SKM-1 treated with dmso at 0.1 percent for 144 hours (cell line): ENCODE data around the gene TNRC18.

Source experiments
- DNase-seq: peaks from one replicate; lab custom pipeline; 2025; ENCODE audit not compliant: unreplicated experiment; lab: John Stamatoyannopoulos, UW

TNRC18 gene

DNA sequence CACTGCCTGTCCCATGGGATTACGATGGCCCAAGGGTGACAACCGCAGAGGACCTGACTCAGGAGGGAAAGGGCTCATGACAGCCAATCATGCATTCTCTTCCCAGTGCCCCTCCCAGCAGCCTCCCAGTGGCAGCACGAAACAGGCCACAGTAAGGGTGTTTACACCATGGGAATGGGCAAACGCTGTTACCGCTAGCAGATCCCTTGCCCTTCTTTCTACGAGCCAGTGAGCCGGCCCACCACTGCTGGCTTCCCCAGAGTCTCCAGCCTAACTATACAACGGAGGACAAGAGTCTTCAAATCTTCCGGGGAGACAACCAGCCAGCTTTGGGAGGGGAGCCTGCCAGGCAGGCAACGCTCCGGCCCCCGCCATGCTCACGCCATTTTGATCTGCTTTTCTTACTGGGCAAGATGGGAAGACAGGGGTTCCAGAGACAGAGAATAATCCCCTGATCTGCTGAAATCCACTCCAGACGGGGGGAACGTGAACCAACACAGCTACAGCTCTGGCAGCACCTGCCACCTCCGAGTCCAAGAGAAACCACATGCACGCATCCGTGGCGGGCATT is 71.1 kb downstream of the TNRC18 start:
- DNase-seq: no peak

GRCh38 chr7:5351507-5352265 is 71.9 kb downstream of the TNRC18 start:
- no peak for DNase-seq

DNA sequence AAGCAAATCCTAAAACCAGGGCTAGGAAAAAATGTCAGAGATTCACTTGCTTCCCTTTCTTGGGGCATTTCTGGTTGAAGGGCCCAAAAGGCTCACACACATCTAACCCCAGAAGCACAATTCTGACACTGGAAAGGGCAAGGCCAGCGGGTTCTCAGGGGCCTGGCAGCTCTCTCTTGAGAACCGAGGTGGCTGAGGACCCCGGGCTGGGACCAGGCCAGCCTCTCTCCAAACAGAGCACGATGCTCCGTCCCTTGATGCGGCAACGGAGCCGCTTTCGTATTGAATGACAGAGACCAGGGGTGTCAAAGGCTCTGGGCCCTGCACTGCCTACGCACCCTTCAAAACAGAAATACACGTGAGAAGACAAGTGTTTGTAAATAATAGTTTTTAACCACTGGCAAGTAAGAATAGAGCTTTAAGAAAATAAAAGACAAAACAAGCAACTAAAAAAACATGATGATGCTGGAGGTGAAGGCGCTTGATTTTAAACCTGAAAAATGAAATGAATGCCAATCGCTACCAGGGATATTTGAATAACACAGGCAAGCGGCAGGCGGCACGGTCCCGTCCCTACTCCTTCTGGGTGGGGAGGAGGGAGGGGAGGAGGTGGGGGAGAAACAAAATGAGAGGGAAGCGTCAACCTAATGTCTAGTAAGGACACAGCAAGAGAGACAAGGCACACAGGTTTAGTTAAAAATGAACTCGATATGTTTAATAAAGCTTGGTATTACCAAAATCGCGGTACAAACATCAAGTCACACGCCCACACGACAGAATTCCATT is 72.8 kb downstream of the TNRC18 start:
- DNase-seq: no peak

- DNase-seq: no peak
Measured at GRCh38 chr7:5350174-5350463, 73.5 kb downstream of the TNRC18 start.

GRCh38 chr7:5349437-5350173 is 74.0 kb downstream of the TNRC18 start:
- DNase-seq: no peak

- no peak for DNase-seq
Measured at GRCh38 chr7:5349005-5349380, 74.6 kb downstream of the TNRC18 start.

DNA sequence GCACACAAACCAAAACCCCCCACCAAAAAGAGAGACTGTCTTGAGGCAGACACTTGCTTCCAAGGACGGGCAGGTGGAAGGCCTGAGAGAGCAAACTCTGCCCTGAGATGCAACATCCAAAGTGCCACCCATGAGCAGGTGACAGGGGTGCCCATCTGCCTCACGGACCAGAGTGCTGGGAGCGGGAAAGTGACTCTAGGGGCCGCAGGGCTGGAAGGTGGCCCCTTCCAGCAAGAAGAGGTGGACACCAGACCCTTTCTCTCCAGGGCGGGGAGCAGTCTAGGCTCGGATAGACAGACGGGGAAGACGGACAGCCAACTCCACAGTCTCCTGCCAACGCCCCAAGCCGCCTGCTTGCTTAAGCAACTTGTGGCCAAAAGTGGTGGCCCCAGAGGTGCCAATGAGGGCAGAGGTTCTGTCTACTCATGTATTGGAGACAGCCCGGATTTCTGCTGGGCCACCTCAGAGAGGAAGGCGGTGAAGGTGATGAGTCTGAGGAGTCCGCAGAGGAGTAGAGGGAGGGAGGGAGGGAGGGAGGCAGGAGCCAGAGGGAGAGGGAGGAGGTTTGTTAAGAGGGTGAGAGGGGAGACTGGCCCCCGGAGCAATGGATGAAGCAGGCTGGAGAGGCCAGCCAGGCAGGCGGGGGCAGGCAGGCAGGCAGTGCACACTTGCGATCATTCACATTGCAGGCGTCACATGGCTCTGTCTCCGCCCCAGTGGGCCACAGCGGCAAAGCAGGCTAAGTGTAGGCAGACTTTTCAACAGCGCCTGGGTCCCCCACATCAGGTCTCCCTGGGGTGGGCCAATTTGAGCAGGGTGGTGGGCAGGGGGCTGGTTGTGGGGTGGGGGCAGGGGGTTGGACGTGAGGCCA is 75.3 kb downstream of the TNRC18 start:
- DNase-seq: no peak

DNA sequence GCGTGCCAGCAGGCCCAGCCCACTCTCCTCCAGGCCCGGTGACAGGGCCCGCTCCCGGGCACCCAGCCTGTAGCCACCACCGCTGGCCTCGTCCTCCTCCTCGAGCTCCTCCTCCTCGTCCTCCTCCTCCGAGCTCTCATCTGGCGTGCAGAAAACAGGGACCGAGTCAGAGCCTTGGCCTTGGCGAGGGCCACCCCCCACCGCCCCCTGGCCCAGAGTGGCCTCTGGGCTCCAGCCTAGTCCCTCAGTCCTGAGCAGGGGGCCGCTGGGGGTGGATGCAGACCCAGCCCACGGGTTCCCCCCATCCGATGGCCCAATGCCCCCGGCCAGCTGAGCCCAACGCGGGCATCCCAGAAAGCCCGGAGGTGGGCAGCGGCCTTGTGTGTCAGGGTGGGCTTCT is 78.0 kb downstream of the TNRC18 start:
- DNase-seq: no peak

DNA sequence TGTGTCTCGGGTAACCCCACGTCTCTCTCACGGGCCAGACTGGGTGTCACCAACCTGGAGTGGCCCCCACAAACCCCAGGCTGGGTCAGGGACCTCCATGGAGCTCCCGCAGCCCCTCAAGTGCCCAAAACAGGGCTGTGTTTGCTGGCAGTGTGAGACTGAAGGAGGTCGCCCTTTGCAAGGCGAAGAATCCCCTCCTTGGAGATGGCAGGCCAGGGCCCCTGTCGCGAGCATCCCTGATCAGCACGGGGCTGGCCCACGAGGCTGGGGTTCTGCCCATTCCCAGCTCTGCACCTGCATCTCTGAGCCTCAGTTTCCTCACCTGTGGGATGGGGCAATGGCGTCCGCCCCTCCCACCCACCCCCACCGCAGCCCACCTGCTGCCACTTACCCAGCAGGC is 78.5 kb downstream of the TNRC18 start:
- no peak for DNase-seq

DNA sequence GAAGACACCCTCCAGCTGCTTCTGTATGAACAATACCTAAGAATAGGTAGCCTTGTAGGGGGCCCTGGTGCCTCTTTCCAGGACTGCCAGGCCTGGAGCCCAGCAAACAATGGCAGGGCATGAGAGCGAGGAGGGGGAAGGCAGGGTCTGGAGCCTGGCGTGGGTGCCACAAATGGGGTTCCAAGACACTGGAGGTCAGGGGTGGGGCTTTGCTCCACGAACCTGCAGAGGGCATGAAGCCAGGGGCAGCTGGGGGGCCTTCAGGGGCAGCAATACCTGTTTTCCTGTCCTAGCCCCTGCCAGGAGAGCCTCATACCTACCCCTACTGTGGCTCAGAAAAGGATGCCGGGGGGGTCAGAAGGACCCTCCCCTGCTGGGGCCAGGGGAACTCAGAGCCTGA is 79.3 kb downstream of the TNRC18 start:
- no peak for DNase-seq

GRCh38 chr7:5343884-5344283 is 79.8 kb downstream of the TNRC18 start:
- DNase-seq: no peak

GRCh38 chr7:5342631-5343030 is 81.0 kb downstream of the TNRC18 start:
- DNase-seq: no peak

DNA sequence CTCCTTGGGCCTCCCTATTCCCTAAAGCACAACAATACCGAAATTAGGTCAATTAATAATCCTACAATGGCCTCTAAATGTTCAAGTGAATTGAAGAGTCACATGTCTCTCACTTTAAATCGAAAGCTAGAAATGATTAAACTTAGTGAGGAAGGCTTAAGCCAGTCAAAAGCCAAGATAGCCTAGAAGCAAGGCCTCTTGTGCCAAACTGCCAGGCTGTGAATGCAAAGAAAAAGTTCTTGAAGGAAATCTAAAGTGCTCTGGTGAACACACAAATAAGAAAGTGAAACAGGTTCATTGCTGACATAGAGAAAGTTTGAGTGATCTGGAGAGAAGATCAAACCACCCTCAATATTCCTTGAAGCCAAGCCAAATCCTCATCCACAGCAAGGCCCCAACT is 83.7 kb downstream of the TNRC18 start:
- DNase-seq: no peak

DNA sequence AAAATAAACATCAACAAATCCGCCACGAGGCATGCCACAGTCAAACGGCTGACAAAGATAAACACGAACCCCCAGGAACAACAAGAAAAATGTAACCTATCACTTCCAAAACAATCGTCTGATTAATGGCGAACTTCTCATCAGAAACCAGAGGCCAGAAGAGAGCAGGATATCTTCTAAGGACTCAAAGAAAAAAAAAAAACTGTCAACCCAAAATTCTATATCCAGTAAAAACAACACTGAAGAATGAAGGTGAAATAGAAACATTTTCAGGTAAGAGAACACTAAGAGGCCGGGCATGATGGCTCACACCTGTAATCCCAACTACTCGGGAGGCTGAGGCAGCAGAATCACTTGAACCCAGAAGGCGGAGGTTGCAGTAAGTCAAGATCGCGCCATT is 86.6 kb downstream of the TNRC18 start:
- no peak for DNase-seq

DNA sequence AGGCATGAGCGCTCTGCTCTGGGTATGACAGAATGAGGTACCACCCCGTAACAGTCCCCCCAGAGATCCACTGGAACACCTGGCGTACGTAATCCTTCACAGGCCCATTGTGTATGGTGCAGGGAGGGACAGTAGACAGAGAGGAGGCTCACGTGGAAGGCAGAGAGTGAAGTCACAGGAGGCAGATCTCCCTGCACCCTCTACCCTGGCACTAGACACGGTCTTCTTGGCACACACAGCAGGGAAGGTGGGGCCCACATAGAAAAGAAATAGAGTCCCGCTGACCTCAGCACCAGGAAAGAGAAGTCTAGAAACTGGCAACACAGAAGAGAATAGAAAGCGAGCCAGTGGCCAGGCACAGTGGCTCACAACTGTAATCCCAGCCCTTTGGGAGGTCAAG is 89.0 kb downstream of the TNRC18 start:
- no peak for DNase-seq

DNA sequence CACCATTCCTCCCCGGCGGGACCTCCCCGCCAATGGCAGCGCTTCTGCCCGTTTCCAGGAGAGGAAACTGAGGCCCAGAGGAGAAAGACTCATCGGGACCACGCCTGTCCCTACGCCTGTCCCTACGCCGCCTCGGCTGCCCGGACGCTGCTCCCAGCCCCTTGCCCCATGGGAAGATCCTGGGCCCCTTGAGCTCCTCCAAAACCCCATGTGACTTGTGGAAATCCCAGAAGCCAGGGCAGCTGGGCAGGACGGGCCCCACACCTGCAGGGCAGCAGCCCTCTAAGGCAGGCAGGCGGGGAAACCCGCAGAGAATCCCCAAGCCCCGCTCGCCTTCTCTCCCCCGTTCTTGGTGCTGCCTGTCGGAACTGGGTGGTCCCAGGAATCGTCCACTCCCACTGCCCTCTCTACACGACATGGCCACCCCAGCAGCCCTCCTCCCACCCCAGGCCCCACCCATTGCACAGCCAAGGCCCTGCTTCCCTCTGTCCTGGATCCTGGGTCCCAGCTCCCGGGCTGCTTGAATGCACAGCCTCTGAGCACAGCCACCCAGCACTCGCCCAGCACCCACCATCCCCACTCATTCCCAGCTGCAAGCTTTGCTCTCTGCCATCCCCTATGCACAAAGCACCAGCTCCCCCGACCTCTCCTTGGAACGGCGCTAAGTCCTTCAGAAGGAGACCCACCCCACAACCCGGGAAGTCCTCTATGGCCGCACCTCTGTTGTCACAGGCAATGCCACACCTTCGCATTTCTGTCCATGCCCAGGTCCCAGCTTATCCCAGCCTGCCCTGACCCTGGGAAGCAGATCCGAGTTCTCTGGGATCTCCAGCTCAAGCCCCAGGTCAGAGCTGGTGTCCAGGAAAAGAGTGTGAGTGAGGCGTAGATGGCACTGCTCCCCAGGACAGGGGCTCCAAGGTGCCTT is 90.3 kb downstream of the TNRC18 start:
- no peak for DNase-seq

DNA sequence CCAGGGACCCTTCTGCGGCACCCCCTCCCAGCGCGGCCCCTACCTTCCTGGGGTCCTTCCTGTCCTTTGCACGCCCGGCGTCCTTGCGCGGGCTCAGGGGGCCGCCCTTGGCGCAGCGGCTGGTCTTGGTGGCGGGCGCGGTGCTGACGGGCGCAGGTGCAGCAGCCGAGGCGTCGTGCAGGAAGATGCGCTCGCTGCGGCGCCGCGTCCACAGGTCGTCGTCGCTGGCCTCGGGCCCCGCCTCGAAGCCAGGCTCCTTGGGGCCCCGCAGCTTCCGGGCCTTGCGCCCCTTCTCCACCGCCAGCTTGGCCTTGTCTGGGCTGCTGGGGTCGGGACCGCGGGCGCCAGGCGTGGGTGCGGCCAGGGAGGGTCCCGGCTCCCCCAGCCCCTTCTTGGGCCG is 91.1 kb downstream of the TNRC18 start:
- DNase-seq: no peak

DNA sequence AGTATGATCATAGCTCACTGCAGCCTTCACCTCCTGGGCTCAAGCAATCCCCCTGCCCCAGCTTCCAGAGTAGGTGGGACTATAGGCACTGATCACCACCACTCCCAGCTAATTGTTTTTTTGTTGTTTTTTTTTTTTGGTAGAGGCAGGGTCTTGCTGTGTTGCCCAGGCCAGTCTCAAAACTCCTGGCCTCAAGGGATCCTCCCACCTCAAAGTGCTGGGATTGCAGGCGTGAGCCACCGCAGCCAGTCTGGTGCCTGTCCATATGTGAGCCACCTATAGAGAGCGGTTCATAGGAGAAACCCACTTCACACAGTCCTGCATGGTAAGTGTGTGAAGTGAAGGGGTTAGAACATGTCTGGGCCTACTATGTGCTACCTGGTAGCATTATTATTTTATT is 93.3 kb downstream of the TNRC18 start:
- no peak for DNase-seq

GRCh38 chr7:5324961-5325360 is 98.7 kb downstream of the TNRC18 start:
- no peak for DNase-seq
